Measurements from ENCODE around the gene GFOD2. TPM values are rescaled to one million over a fixed set of nuclear protein-coding genes. Genes with fewer than 3 reads are reported as not detected.
A peak's percentile ranks its signal among the peaks of the same experiment; 100 is the strongest.

GFOD2 gene
- total and polyA plus RNA-seq, 7 experiments from 2014 or later, result 4.6 to 14.6 (median 11.4) TPM

DNA sequence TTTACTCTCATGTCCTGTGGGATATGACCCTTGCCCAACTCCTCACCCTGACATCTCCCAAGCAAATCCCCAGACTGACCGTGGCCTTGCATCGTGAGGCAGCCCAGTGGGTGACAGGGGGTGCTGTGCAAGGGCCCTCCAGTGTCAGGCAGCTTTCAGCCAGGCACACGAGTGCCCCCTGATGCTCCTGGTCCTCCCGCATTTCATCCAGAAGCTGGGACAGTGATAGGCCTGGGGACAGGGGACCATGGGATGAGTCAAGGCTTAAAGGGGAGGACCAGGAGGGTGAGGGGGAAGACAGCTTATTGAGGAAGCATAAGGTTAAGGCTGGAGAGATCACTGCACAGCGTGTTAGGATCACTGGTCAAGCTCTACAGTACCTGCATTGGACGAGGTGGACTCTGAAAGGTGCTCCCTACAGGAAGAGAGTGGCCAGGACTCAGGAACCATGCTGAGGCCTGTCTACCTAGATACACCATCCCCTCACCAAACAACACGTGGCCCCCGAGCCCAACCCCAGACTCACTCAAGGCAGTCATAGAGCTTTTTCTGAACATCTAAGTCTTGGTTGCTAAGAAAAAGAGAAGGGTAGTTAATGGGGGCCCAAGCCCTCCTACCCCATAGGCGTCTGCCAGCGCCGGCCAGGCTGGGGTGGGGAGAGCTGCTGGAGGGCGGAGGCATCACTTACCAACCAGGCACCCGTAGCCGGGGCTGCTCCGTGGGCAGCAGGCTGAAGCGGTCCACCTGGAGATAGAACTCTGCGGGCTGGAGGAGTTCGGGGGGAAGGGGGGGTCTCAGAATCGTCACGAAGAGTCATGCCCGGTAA, 60.1 kb downstream of the GFOD2 start:
- DNase-seq, result no peak
- Mint-ChIP-seq H3K36me3 (peaks cover 0 to 9% (median 6%) of the 10 kb centered on the region in 5 donors), H3K4me3 (peak overlapping the region; percentile 90 to 97 (median 94)), H3K27ac (peak overlapping the region; percentile 38 to 98 (median 78)), H3K9me3 (peaks cover 0 to 3% (median 0%) of the 10 kb centered on the region in 11 donors), H3K4me1 (peaks cover 13 to 29% (median 17%) of the 10 kb centered on the region in 7 donors), H3K27me3 (no peaks in the 10 kb centered on the region)
- intact Hi-C loops (cut with micrococcal nuclease), result no loop called here
- Histone ChIP-seq H3K4me3 (ENCODE audit: low read length) (peak overlapping the region; percentile 99), H3K4me1 (ENCODE audit: control insufficient read depth in 2 of 2, insufficient read depth in 2 of 2, low read length in 2 of 2) (peaks cover 11 to 17% of the 10 kb centered on the region in 2 donors), H3K27me3 (ENCODE audit: control insufficient read depth in 2 of 2, insufficient read depth in 2 of 2, low read length in 2 of 2) (no peaks in the 10 kb centered on the region), H3K9me3 (ENCODE audit: control insufficient read depth in 2 of 3, low read length in 3 of 3) (no peaks in the 10 kb centered on the region), H3K36me3 (ENCODE audit: control insufficient read depth in 2 of 3, insufficient read depth in 3 of 3, low read length in 3 of 3) (peaks cover 0 to 52% (median 4%) of the 10 kb centered on the region in 3 experiments), H3K27ac (ENCODE audit: low read depth, low read length) (peak overlapping the region; percentile 97)
- ChIA-PET POLR2A (interaction anchor here (0.8 to 6.6 kb wide), 11 partner anchors 9 to 178 kb away, joined by 3 to 84 read pairs (median 4); partner anchors contain the start of genes ATP6V0D1, CARMIL2 and CTCF), CTCF (interaction anchor here (0.6 to 3.1 kb wide), 7 partner anchors 9 to 156 kb away, joined by 3 to 19 read pairs (median 3); no protein-coding TSS in a partner anchor)
- no peak for ATAC-seq

DNA sequence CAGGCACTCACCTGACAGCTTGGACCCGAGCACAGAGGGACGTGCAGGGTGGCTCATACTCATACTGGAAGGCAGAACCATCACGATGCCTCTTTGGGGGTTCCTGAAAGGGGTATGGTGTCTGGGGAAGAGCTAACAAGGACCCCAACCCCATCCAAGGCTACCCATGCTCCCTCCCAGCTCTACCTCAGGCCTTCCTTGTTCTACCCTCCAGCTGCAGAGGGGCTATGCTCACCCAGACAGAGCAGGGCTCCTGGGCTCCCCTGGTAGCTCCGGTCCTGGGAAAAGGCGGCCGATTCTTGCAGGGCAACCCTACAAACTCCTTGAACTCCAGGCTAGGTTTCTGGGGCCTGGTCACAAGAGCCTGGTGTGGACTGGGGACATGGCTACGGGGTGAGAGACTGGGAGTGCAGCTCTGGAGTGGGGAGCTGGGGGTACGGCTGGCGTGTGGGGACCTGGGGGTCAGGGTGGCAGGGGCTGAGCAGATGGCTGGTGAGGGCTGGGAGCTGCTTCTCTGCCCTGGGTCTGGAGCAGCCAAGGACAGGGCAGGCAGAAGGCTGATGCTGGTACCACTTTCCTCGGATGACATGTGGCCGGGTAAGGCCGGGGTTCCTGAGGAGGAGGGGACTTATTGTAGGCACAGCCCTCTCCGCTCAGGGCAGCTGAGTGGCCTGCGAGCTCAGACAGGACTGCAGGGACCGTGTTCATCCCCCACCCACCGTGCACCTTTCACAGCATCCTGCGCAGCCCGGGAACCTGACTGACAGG, 61.2 kb downstream of the GFOD2 start:
- no peaks in the 10 kb centered on the region for H3K27me3 ChIP-seq (ENCODE audit: control insufficient read depth in 2 of 2, insufficient read depth in 2 of 2, low read length in 2 of 2)
- H3K4me3 ChIP-seq (ENCODE audit: low read length), result no peak overlapping the region
- H3K27ac Mint-ChIP-seq, result peak overlapping the region in 3 of 9 donors; percentile 38 to 98 (median 65)
- peaks cover 0 to 60% (median 4%) of the 10 kb centered on the region in 3 experiments for H3K36me3 ChIP-seq (ENCODE audit: control insufficient read depth in 2 of 3, insufficient read depth in 3 of 3, low read length in 3 of 3)
- DNase-seq, result no peak
- no peak overlapping the region for H3K27ac ChIP-seq (ENCODE audit: low read depth, low read length)
- ATAC-seq, result no peak
- peaks cover 11 to 17% of the 10 kb centered on the region in 2 donors for H3K4me1 ChIP-seq (ENCODE audit: control insufficient read depth in 2 of 2, insufficient read depth in 2 of 2, low read length in 2 of 2)
- POLR2A ChIA-PET, result interaction anchor here (0.9 to 6.6 kb wide), 6 partner anchors 12 to 137 kb away, joined by 3 to 84 read pairs (median 6); partner anchors contain the start of genes CARMIL2 and CTCF
- peaks cover 12 to 28% (median 17%) of the 10 kb centered on the region in 7 donors for H3K4me1 Mint-ChIP-seq
- peak overlapping the region in 8 of 10 donors; percentile 18 to 97 (median 92) for H3K4me3 Mint-ChIP-seq
- H3K9me3 Mint-ChIP-seq, result peaks cover 0 to 3% (median 0%) of the 10 kb centered on the region in 11 donors
- no peaks in the 10 kb centered on the region for H3K27me3 Mint-ChIP-seq
- intact Hi-C loops (cut with micrococcal nuclease), result no loop called here
- CTCF ChIA-PET, result interaction anchor here (0.8 to 3.1 kb wide), 7 partner anchors 10 to 141 kb away, joined by 3 to 19 read pairs (median 4); partner anchors contain the start of gene CARMIL2
- no peaks in the 10 kb centered on the region for H3K9me3 ChIP-seq (ENCODE audit: control insufficient read depth in 2 of 3, low read length in 3 of 3)
- H3K36me3 Mint-ChIP-seq, result peaks cover 0 to 9% (median 6%) of the 10 kb centered on the region in 5 donors

DNA sequence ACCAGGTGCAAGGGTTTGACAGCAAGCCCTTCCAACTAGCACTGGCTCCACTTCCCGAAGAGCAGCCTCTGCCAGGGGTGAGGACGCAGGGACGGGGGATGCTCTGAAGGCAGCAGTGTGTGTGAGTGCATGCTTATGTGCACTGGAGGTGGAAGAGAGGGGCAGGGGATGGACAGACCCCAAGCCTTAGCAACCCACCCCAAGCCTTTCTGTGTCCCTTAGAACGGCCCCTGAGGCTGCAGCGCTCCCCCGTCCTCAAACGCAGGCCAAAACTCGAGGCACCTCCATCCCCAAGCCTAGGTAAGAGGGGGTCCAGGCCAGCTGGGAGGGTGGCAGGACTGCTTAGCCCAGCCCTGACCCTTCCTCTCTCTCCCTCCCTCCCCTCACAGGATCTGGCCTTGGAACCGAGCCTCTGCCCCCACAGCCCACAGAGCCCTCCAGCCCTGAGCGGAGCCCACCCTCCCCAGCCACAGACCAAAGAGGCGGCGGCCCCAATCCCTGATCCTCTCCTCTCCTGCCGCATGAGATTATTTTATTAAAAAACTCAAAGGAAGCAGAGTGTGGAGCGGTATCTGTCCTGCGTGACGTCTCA, 62.0 kb downstream of the GFOD2 start:
- ChIA-PET CTCF (interaction anchor here (2.5 to 3.1 kb wide), 2 partner anchors 11 to 110 kb away, joined by 7 to 19 read pairs; no protein-coding TSS in a partner anchor), POLR2A (interaction anchor here (1.1 to 6.6 kb wide), 2 partner anchors 11 to 94 kb away, joined by 3 to 84 read pairs; partner anchors contain the start of gene CARMIL2)
- Histone ChIP-seq H3K36me3 (ENCODE audit: control insufficient read depth in 2 of 3, insufficient read depth in 3 of 3, low read length in 3 of 3) (peaks cover 0 to 64% (median 6%) of the 10 kb centered on the region in 3 experiments), H3K4me3 (ENCODE audit: low read length) (no peak overlapping the region), H3K27ac (ENCODE audit: low read depth, low read length) (no peak overlapping the region), H3K9me3 (ENCODE audit: control insufficient read depth in 2 of 3, low read length in 3 of 3) (no peaks in the 10 kb centered on the region), H3K27me3 (ENCODE audit: control insufficient read depth in 2 of 2, insufficient read depth in 2 of 2, low read length in 2 of 2) (no peaks in the 10 kb centered on the region), H3K4me1 (ENCODE audit: control insufficient read depth in 2 of 2, insufficient read depth in 2 of 2, low read length in 2 of 2) (peaks cover 11 to 17% of the 10 kb centered on the region in 2 donors)
- H3K27ac Mint-ChIP-seq, result peak overlapping the region in 1 of 9 donors; percentile 4
- no peaks in the 10 kb centered on the region for H3K27me3 Mint-ChIP-seq
- ATAC-seq (no peak), DNase-seq (no peak)
- peaks cover 0 to 3% (median 0%) of the 10 kb centered on the region in 11 donors for H3K9me3 Mint-ChIP-seq
- H3K4me1 Mint-ChIP-seq, result peaks cover 12 to 28% (median 17%) of the 10 kb centered on the region in 7 donors
- intact Hi-C loops (cut with micrococcal nuclease), result no loop called here
- H3K36me3 Mint-ChIP-seq, result peaks cover 0 to 11% (median 8%) of the 10 kb centered on the region in 5 donors
- H3K4me3 Mint-ChIP-seq, result peak overlapping the region in 2 of 10 donors; percentile 32 to 90

DNA sequence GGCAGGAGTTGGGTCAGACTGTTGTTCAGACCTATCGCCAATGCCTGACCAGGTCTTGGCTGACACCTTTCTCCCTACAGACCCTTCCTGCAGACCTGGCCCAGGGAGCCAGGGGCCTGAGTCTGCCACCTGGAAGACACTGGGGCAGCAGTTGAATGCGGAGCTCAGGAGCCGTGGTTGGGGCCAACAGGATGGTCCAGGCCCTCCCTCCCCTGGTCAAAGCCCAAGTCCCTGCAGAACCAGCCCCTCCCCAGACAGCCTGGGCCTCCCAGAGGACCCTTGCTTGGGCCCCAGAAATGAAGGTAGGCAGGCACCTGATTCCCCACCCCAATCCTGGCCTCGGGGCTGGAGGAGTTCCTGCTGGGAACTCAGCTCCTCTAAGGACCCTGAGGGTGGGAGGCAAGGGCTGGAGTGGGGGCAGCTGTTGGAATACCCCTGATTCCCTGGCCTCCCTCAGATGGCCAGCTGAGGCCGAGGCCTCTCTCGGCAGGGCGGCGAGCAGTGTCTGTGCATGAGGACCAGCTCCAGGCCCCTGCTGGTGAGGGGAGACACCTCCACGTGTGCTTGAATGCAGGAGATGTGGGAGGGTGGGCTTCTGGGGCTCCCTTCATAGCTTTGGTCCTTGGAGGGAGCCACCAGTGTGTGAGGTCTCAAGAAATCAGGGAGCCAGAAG, 62.6 kb downstream of the GFOD2 start:
- H3K36me3 ChIP-seq (ENCODE audit: control insufficient read depth in 2 of 3, insufficient read depth in 3 of 3, low read length in 3 of 3), result peaks cover 0 to 70% (median 12%) of the 10 kb centered on the region in 3 experiments

DNA sequence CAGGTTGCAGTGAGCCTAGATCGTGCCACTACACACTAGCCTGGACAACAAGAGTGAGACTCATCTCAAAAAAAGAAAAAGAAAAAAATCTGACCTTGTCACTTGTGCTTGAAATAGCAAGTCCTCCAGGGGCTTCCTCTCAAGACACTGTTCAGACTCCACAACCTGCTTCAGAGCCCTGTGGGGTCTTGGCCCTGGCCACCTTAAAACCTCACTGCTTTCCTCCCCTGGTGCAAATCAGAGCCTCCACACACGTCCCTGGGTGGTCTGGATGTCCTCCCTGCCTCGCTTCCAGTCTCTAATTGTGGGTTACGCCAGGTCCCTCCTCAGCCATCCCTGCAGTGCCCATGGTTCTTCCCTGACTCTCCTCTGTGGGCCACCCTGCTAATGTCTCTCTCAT, 63.8 kb downstream of the GFOD2 start:
- CTCF ChIA-PET, result no interaction called here

More for the DNA sequence above, 62.6 kb downstream of the GFOD2 start:
- H3K4me3 ChIP-seq (ENCODE audit: low read length), result no peak overlapping the region
- no peak for ATAC-seq
- Mint-ChIP-seq H3K27me3 (no peaks in the 10 kb centered on the region), H3K9me3 (peaks cover 0 to 3% (median 0%) of the 10 kb centered on the region in 11 donors), H3K4me1 (peaks cover 11 to 29% (median 18%) of the 10 kb centered on the region in 7 donors), H3K4me3 (peak overlapping the region in 1 of 10 donors; percentile 32), H3K27ac (peak overlapping the region in 2 of 9 donors; percentile 4 to 59), H3K36me3 (peaks cover 0 to 14% (median 11%) of the 10 kb centered on the region in 5 donors)
- H3K4me1 ChIP-seq (ENCODE audit: control insufficient read depth in 2 of 2, insufficient read depth in 2 of 2, low read length in 2 of 2), result peaks cover 10 to 13% of the 10 kb centered on the region in 2 donors
- H3K9me3 ChIP-seq (ENCODE audit: control insufficient read depth in 2 of 3, low read length in 3 of 3), result no peaks in the 10 kb centered on the region
- POLR2A ChIA-PET, result interaction anchor here (1.1 to 6.6 kb wide), 2 partner anchors 10 to 93 kb away, joined by 3 to 84 read pairs; partner anchors contain the start of gene CARMIL2
- CTCF ChIA-PET, result no interaction called here
- H3K27me3 ChIP-seq (ENCODE audit: control insufficient read depth in 2 of 2, insufficient read depth in 2 of 2, low read length in 2 of 2), result no peaks in the 10 kb centered on the region
- no peak overlapping the region for H3K27ac ChIP-seq (ENCODE audit: low read depth, low read length)
- DNase-seq, result no peak
- intact Hi-C loops (cut with micrococcal nuclease), result no loop called here

More for the DNA sequence above, 63.8 kb downstream of the GFOD2 start:
- Mint-ChIP-seq H3K4me3 (no peak overlapping the region), H3K36me3 (peaks cover 6 to 22% (median 17%) of the 10 kb centered on the region in 5 donors), H3K4me1 (peaks cover 13 to 30% (median 19%) of the 10 kb centered on the region in 7 donors), H3K27me3 (no peaks in the 10 kb centered on the region), H3K9me3 (no peaks in the 10 kb centered on the region), H3K27ac (peak overlapping the region in 8 of 9 donors; percentile 8 to 59 (median 38))
- intact Hi-C loops (cut with micrococcal nuclease), result no loop called here
- ATAC-seq (no peak), DNase-seq (no peak)
- no peak overlapping the region for H3K27ac ChIP-seq (ENCODE audit: low read depth, low read length)
- H3K27me3 ChIP-seq (ENCODE audit: control insufficient read depth in 2 of 2, insufficient read depth in 2 of 2, low read length in 2 of 2), result no peaks in the 10 kb centered on the region
- H3K4me1 ChIP-seq (ENCODE audit: control insufficient read depth in 2 of 2, insufficient read depth in 2 of 2, low read length in 2 of 2), result peaks cover 6 to 8% of the 10 kb centered on the region in 2 donors
- H3K9me3 ChIP-seq (ENCODE audit: control insufficient read depth in 2 of 3, low read length in 3 of 3), result no peaks in the 10 kb centered on the region
- H3K36me3 ChIP-seq (ENCODE audit: control insufficient read depth in 2 of 3, insufficient read depth in 3 of 3, low read length in 3 of 3), result peaks cover 0 to 80% (median 23%) of the 10 kb centered on the region in 3 experiments
- POLR2A ChIA-PET, result interaction anchor here (6.6 kb wide), 1 partner anchor 9 kb away, joined by 84 read pairs; the partner anchor contains the start of gene CARMIL2
- H3K4me3 ChIP-seq (ENCODE audit: low read length), result no peak overlapping the region

Measured in naive thymus-derived CD4-positive, alpha-beta T cell (primary cell).